NB4 (cell line): Measurements from ENCODE around the gene FOXC2.
"Not testable (repeated sequence)": the region's sequence is repeated elsewhere in the genome, so short reads cannot be mapped to it uniquely, and the experiment has no call there.

ENCODE experiments used
- DNase-seq: peaks from one replicate; pipeline ENCODE4 v3.0.0; 2010; ENCODE audit warnings: low read depth
- H3K4me3 ChIP-seq: one replicate; pipeline ENCODE4 v1.5.1; 2011; ENCODE audit warnings: mild to moderate bottlenecking, low read depth, low read length, moderate library complexity
- MYC ChIP-seq: IDR thresholded peaks from 2 replicates; pipeline ENCODE4 v1.6.1; 2011; ENCODE audit warnings: low read depth, low read length
- POLR2A ChIP-seq: IDR thresholded peaks from 2 replicates; pipeline ENCODE4 v1.6.1; 2011; ENCODE audit warnings: mild to moderate bottlenecking; ENCODE audit not compliant: insufficient read length; ENCODE audit errors: extremely low read depth
- TF ChIP-seq, protein P1 (sequence below): IDR thresholded peaks from 2 replicates; pipeline ENCODE4 v1.6.1; 2011; ENCODE audit warnings: low read depth, low read length
- TF ChIP-seq, protein P2 (sequence below): IDR thresholded peaks from one replicate; pipeline ENCODE4 v1.5.1; 2012; ENCODE audit warnings: low read depth, low read length

Gene FOXC2

DNA sequence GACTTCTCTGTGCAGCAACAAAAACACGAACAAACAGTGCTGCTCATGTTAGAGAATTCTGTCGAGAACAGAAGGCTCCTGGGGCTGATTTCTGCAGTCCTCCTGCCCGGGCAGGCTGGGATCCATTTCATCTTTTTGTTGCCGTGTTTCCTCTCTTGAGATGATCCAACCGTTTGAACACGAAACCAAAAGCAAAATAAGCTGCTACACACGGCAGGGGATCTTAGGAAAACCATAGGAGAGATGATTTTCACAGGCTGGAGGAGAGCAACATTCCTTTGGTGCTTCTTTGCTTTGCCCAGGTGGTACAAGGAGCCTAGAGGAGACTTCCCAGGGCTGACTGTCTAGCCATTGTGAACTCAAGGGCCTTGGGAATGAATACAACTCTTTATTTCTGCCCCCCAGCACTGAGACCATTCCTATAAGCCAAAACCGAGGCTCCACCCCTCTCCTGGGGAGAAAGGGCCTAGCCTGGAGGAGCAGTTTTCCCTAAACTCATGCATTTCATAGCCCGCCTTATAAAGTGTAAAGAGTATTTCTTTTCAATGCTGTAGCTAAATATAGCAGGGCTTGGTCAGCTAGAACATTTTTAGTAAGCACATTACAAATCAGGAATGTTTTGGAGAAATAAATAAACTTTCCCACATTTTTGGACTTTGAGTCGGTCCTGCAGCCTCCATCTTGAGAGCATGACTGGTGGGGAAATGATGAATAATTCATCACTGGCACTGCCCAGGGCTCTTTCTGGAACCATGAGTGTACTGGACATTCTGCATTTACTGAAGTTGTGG, 19.4 kb downstream of the FOXC2 start:
- TF ChIP-seq, protein P1, sequence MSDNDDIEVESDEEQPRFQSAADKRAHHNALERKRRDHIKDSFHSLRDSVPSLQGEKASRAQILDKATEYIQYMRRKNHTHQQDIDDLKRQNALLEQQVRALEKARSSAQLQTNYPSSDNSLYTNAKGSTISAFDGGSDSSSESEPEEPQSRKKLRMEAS, result no peak
- TF ChIP-seq, protein P2, sequence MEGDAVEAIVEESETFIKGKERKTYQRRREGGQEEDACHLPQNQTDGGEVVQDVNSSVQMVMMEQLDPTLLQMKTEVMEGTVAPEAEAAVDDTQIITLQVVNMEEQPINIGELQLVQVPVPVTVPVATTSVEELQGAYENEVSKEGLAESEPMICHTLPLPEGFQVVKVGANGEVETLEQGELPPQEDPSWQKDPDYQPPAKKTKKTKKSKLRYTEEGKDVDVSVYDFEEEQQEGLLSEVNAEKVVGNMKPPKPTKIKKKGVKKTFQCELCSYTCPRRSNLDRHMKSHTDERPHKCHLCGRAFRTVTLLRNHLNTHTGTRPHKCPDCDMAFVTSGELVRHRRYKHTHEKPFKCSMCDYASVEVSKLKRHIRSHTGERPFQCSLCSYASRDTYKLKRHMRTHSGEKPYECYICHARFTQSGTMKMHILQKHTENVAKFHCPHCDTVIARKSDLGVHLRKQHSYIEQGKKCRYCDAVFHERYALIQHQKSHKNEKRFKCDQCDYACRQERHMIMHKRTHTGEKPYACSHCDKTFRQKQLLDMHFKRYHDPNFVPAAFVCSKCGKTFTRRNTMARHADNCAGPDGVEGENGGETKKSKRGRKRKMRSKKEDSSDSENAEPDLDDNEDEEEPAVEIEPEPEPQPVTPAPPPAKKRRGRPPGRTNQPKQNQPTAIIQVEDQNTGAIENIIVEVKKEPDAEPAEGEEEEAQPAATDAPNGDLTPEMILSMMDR, result no peak
- TF ChIP-seq MYC, result no peak
- TF ChIP-seq POLR2A, result no peak
- no peak for DNase-seq
- no peak overlapping the region for H3K4me3 ChIP-seq

DNA sequence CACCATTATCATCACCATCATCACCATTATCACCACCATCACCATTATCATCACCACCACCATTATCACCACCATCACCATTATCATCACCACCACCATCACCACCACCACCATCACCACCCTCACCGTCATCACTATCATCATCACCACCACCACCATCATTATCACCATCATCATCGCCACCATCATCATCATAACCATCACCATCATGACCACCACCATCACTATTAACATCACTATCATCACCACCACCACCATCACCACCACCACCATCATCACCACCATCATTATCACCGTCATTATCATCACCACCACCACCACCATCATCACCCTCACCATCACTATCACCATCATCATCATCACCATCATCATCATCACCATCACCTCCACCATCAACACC, 20.9 kb downstream of the FOXC2 start:
- DNase-seq, result no peak
- TF ChIP-seq, protein P2, result no peak
- TF ChIP-seq POLR2A (no peak), MYC (no peak)
- TF ChIP-seq, protein P1, result no peak
- H3K4me3 ChIP-seq, result no peak overlapping the region

DNA sequence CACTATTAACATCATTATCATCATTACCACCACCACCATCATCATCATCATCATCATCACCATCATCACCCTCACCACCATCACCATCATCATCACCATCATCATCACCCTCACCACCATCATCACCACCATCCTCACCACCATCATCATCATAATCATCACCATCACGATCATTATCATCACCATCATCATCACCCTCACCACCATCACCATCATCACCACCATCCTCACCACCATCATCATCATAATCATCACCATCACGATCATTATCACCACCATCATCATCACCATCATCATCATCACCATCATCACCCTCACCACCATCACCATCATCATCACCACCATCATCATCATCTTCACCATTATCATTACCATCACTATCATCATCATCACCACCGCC, 21.3 kb downstream of the FOXC2 start:
- not testable (repeated sequence) for DNase-seq, H3K4me3 ChIP-seq

DNA sequence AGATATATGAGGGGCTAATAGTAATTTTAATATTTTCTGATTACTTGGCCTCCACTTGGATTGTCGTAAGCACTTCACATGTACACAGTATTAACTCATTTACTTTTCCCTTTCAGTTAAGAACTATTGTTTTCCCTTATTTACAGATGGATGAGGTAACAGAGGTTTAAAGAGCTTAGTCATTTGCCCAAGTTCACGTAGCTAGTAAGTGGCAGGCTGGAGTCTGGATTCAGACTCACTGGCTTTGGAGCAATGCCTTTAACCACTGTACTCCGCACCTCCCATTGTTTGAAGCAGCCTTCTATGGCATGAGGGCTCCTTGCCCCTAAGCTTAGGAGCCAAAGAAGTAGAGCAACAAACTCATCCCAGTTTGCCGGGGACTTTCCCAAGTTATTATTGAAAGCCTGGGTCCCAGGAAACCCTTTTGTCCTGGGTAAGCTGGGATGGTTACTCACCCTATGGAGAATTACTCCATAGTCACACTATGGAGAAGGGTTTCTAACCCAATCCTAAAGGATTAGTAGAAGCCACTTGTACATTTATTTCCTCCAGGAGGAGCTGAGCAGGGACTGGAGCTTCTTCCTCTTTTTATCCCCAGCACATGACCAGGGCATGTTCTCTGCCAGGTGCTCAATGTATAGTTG, 24.0 kb downstream of the FOXC2 start:
- no peak for DNase-seq
- TF ChIP-seq MYC (no peak), POLR2A (no peak)
- TF ChIP-seq, protein P2, result no peak
- no peak overlapping the region for H3K4me3 ChIP-seq

DNA sequence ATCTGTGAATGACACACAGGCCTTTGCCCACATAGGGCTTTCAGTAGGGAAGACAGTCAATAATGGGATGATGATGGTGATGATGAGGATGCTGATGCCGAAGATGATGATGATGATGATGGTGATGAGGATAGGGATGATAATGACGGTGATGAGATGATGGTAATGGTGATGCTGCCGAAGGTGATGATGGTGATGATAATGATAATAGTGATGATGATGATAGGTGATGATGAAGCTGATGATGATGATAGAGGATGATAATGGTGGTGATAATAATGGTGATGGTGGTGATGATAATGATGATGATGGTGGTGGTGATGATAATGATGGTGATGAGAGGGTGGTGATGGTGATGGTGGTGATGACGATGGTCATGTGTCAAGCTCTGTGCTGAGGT, 24.6 kb downstream of the FOXC2 start:
- TF ChIP-seq MYC (no peak), POLR2A (no peak)
- TF ChIP-seq, protein P1, result no peak
- TF ChIP-seq, protein P2, result no peak
- H3K4me3 ChIP-seq, result no peak overlapping the region
- DNase-seq, result no peak

DNA sequence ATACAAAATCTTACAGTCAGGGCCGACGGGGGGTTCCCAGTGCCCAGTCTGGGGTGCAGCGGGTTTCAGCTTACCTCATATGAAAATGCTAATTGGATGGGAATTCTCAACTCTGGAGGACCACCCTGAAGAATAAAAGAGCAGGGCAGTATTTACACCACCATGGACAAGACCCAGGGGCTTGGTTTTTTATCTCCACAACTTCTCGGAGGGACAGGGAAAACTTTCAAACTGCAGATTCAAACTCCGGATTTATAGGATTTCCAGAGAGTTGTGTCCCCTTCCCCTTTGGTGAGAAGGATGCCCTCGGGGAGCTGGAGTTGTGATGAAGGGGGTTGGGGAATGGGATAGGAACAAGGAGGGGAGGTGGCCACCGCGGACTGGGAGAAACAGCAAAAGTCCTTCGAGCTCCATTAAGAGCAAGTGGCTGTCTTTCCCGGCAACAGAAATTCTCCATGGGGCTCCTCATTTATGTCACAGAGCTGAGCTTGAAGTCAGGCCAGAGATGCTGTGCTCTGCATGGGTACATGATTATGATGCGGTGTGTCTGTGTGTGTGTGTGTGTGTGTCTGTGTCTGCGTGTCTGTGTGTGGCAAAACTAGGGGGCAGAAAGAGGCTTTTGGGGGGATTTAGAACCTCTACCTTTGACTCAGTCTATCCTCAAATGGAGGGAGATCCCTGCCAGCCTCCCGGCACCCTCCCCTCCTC, 27.4 kb downstream of the FOXC2 start:
- no peak overlapping the region for H3K4me3 ChIP-seq
- TF ChIP-seq, protein P2, result no peak
- TF ChIP-seq, protein P1, result no peak
- TF ChIP-seq MYC (no peak), POLR2A (no peak)
- DNase-seq, result no peak
